Testis (tissue), 2 donors: ENCODE measurements around the gene BSDC1.

Source experiments
- POLR2A ChIP-seq: fragments of 450-650 bp; IDR thresholded peaks from one replicate; pipeline ENCODE4 v1.6.1; 2017; ENCODE audit warnings: antibody characterized with exemption, mild to moderate bottlenecking, moderate library complexity
- TF ChIP-seq, protein P1 (sequence below), 3 experiments: fragments of 450-650 bp in 2 of 3; fragments of 200-600 bp in 1 of 3; sonication (generic) in 1 of 3; IDR thresholded peaks; one replicate each; pipeline ENCODE4 v1.5.1; 2016 to 2019; ENCODE audit warnings: antibody characterized with exemption in 3 of 3, mild to moderate bottlenecking in 2 of 3, moderate library complexity in 1 of 3

DNA sequence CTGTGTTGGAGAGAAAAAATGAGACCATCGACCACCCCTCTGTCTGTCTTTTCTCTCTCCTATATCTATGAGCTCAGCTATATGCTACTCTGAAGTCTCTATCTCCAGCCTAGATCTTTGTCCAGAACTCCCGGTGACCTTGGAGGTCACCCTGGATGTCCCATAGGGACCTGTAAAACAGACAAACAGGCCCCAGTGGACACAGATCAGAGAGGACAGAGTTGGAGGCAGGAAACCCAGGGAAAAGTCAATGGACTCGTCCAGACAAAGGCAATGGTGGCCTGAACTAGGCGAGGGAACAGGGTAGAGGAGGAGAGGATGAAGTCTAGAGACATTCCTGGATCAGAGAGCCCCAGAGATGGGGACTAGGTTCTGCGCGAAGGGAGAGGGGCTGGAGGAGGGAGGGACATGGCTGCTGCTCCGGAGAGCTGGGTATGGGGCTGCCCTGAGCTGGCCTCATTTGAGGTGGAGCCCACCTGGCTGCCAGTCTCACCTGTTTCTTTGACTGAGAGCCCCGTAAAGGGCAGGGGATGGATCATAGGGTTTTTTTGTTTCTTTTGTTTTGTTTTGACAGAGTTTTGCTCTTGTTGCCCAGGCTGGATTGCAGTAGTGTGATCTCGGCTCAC lies 47.6 kb downstream of the BSDC1 start:
- TF ChIP-seq POLR2A = no peak
- TF ChIP-seq, protein P1, sequence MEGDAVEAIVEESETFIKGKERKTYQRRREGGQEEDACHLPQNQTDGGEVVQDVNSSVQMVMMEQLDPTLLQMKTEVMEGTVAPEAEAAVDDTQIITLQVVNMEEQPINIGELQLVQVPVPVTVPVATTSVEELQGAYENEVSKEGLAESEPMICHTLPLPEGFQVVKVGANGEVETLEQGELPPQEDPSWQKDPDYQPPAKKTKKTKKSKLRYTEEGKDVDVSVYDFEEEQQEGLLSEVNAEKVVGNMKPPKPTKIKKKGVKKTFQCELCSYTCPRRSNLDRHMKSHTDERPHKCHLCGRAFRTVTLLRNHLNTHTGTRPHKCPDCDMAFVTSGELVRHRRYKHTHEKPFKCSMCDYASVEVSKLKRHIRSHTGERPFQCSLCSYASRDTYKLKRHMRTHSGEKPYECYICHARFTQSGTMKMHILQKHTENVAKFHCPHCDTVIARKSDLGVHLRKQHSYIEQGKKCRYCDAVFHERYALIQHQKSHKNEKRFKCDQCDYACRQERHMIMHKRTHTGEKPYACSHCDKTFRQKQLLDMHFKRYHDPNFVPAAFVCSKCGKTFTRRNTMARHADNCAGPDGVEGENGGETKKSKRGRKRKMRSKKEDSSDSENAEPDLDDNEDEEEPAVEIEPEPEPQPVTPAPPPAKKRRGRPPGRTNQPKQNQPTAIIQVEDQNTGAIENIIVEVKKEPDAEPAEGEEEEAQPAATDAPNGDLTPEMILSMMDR (IDR thresholded peaks at IDR 0.05) = no peak
